HG03469 (cell line): Measurements from ENCODE around the gene B3GNT8.
"Not testable (repeated sequence)": the region's sequence is repeated elsewhere in the genome, so short reads cannot be mapped to it uniquely, and the experiment has no call there.

Source experiments
- ATAC-seq: cut with Tn5 transposase; IDR thresholded peaks from one replicate; pipeline ENCODE4 v1.9.1; 2021; ENCODE audit warnings: mild to moderate bottlenecking, moderate library complexity, moderate number of reproducible peaks; ENCODE audit not compliant: unreplicated experiment

Gene B3GNT8

DNA sequence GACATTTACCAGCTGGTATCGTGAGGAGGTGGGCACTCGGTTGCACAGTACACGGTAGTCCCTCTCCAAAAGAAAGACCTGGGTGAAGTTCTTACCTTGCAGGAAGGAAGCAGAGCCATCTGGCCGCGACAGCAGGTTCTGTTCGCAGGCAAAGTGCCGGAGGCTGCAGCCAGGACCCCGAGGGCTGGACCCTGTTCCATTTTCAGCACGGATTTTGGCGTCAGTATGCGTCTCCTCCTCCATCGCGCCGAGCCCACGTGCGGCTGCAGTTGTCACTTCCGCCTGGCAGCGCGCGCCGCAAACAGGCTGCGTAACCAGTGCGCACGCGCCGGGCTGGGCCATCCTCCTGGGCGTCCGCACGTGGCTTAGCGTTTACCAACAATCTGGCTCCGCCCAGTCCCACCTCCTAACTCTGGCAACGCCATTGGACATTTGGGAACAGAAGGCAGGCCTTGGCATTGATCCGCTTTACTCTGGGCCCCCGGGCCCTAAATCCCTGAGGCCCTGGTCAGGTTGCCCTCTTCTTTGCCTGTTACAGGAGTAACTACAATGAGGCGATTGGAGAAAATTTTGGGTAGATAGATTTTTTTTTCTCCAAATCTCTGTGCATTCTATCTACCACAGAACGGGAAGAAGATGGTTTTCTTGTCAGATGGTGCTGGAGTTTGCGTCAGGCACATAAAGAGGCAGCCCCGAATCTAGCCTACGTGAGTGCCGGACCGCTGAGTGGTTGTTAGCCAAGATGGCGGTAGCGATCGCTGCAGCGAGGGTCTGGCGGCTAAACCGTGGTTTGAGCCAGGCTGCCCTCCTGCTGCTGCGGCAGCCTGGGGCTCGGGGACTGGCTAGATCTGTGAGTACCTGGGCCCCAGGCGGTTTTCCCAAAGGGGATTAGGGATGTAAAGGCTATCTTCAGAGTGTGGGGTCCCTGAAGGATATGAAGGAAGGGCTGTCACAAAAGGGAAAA, 29.8 kb downstream of the B3GNT8 start, which contains the start of the genes BCKDHA and EXOSC5:
Gene BCKDHA, plus strand, starts transcription at position 733 of the 964 bp plus-strand sequence. Its CDS starts 10 bp downstream, at position 743.
Gene EXOSC5, minus strand, starts transcription at position 274 of the 964 bp plus-strand sequence. Its CDS starts 31 bp downstream, at position 243.
- ATAC-seq = peak; percentile 77

DNA sequence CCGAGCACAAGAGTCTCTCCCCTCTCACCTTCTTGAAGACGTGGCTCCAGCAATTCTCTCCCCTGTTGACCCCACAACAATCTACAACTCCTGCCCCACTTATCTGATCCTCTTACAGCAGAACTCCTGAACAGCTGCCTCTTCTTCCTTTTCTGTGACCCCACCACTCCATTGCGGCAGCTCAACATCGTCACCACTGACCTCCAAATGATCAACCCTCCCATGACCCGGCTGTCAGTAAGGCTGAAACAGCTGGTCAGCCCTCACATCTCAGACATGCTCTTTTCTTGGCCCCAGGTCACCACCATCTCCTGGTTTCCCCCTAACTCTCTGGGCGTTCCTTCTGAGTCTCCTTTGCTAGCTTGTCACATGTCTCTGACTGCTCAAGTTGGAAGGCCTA, 31.8 kb downstream of the B3GNT8 start:
- no peak for ATAC-seq

DNA sequence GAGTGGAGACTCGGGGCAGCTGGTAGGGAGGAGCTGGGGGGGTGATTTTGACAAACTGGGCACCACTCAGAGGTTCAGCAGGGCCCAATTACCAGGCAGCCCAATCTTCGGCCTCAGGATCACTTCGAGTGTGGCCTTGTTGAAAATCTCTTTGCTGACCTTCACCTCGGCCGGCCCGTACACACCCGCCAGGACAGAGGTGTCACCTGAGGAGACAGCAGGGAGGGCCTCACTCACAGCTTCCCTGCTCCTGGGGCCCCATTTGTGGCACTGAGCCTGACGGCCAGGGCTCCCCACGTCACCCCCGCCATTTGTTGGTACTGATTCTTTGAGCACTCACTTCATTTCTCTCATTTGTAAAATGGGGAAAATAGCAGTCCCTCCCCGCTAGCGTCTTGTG, 34.4 kb downstream of the B3GNT8 start:
- no peak for ATAC-seq

DNA sequence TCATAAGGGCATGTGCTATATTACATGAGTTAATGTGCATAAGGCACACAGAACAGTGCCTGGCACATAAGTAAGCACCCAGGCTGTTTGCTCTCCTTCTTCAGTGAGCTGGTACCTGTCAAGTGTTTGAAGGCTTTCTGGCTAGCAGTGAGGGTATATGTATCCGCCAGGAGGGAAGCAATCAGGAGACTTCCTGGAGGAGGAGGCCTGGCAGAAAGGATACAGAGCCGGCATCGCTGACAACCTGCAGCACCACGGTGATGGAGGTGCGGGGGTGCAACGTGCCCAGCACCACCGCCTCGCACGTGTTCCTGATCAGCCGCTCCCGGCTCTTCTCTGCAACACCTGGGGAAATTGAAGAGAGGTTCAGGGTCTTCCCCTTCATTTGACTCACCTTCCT, 35.6 kb downstream of the B3GNT8 start:
- no peak for ATAC-seq

DNA sequence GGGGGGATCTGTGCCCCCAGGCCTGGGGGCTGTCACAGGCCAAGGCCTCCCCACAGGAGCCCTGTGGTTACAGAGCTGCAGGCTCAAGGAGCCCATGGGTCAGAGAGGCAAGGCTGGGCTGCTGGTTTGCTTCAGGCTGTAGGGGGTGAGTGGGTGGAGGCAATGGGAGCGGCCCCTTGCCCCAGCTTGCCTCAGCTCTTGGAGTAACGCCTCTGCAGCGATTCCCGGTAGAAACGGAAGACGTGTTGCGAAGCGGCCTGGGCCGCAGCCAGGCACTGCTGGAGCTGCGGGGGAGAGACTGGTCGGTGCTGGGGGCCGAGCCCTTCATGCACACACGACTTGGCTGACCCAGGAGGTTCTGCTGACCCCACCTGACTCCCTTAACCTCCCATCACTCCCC, 40.7 kb downstream of the B3GNT8 start:
- no peak for ATAC-seq

DNA sequence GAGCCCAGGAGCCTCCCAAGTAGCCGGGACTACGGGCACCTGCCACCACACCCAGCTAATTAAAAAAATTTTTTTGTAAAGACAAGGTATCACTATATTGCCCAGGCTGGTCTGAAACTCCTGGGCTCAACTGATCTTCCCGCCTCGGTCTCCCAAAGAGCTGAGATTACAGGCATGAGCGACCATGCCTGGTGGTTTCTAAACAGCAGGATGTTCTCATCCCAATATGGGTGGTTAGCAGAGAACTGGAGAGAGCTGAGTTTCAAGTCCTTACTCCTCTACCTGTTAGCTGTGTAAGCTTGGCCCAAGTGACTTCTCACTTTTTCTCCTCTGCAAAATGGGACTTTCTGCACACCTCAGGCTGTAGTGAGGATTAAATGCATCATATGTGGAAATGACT, 42.8 kb downstream of the B3GNT8 start:
- ATAC-seq = no peak

DNA sequence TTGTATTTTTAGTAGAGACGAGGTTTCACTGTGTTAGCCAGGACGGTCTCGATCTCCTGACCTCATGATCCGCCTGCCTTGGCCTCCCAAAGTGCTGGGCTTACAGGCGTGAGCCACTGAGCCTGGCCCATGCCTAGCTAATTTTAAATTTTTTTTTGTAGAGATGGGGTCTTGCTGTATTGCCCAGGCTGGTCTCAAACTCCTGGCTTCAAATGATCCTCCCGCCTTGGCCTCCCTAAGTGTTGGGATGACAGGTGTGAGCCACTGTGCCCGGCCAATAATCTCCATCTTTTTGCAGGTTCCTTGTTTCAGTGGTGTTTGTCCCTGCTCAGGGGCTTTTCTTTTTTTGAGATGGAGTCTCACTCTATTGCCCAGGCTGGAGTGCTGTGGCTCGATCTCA, 45.6 kb downstream of the B3GNT8 start:
- ATAC-seq = not testable (repeated sequence)

DNA sequence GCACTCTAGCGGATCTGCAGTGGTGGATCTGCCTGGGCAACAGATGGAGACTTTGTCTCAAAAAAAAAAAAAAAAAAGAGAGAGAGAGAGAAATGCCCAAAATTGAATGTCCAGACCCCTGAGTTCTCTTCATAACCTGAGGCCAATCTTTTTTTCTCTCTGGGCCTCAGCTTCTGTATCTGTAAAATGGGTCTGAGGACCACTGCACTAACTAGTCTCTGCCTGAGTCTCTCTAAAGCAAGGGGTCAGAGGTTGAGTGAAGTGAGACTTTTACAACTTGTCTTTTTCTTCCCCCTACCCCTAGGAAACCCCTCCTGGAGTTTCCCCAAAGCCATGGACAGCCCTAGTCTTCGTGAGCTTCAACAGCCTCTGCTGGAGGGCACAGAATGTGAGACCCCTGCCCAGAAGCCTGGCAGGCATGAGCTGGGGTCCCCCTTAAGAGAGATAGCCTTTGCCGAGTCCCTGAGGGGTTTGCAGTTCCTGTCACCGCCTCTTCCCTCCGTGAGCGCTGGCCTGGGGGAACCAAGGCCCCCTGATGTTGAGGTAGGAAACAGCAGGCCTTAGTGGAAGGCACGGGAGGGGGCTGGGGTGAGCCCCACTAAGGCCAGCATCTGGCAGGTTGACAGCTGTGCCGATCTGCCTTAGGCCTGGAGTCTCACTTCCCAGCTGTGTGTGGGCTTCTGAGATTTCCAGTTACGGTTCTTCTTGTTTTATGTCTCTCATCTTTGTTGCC, 49.0 kb downstream of the B3GNT8 start:
- no peak for ATAC-seq

DNA sequence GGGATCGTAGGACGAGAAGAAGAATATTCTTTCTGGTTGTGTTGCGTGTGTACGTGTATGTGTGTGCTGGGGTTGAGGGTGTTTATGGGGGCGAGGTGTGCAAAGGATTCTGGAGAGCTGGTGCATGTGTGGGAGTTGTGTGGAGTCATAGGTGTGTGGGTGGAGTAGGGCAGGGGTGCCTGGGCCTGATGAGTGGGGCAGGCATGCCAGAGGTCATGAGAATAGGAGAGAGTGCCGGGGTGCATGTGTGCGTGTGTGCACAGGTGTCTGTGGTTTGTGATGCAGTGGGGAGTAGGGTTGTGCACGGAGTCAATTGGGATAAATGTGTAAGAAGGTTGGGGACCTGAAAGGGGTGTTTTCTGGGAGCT, 50.2 kb downstream of the B3GNT8 start:
- ATAC-seq = no peak

DNA sequence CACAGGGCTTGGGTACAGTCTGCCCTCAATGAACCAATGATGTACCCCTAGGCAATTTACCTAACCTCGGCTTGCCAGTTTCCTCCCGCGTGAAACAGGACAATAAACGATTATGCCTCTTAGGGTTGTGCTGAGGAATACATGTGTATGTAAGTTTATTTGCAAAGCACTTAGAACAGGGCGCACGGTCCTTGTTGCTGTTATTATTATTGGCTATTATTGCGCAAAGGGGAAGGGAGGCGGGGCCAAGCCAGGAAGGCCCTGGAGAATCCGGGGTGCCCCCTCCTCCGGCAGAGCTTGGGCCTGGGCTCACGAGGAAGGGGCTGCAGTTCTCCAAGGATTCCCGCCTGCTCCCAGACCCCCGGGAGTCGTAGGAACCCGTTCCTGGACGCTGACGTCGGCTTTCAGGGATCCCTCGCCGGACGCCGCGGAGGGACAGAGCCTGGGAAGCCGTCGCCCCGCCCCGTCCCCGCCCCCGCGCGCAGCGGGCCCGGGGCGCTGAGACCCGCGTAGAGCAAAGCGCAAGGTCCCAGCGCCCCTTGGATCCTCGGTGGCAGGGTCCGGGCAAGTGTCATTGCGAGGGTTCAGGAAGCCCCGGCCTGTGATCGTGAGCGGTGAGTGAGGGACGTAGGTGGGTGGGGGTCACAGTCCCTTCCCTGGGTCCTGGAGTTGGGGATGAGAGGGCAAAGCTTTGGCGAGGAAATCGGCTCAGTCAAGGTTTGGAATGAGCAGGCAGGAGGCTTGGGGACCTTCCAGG, 50.8 kb downstream of the B3GNT8 start, which contains the start of gene TMEM91:
Gene TMEM91, plus strand, starts transcription at position 293 of the 757 bp plus-strand sequence. CDS start 1,777 bp downstream, outside the sequence.
- no peak for ATAC-seq
